HG03575 (cell line): ENCODE results near the gene PTGIS.

ENCODE experiments used
- ATAC-seq: cut with Tn5 transposase; IDR thresholded peaks from one replicate; pipeline ENCODE4 v1.9.1; 2021; ENCODE audit not compliant: unreplicated experiment, insufficient number of reproducible peaks, low FRiP score; ENCODE audit errors: extremely low read depth

PTGIS gene

DNA sequence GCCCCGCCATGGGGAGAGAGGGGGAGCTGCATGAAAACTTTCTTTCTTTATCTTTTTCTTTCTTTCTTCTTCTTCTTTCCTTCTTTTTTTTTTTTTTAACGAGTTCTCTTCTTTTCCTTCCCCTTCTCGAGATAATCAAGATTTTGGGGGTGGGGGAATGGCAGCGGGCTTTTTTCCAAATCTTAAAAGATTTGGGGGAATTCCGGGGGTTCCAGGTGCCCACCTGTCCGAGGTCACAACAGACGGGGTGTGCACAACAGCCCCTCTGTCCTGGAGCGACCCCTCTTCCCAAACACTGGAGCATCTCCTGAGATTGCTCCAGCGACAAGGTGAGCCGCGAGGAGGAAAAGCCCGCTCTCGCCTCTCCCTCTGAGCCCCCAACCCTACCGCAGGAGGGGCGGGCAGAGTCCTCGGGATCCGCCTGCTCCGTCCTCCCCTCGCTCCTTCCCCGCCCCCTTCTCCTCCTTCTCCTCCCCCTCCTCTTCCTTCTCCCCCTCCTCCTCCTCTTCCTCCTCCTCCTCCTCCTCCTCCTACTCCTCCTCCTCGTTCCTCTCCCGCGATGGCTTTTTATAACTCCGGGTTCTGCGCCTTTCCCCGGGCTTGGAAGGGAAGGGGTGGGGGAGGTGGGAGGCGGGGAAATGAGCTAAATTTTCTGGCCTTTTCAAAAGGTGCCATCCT, 84.8 kb downstream of the PTGIS start:
- no peak for ATAC-seq

DNA sequence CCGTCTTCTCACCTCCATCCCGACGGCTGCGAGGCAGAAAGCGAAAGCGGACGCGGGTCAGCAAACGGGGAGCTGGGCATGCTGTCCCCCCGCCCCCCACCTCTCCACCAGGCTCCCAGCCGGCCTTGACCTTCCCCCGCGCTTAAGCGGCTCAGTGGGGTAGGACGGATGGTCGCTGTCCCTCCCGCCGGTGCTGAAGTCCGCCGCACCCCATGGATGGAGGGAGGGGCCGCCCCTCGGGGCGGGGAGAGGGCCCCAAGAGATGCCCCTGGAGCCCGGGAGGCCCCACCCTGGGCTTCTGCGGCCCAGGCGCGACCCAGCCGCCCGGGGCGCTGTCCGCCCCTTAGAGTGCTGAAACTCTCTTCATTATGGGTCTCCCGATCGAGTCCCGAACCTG, 85.3 kb downstream of the PTGIS start, which contains the start of gene KCNB1:
Gene KCNB1 (minus strand): TSS at position 48 of the 397 bp plus-strand sequence. CDS start 188 bp downstream, outside the sequence.
- no peak for ATAC-seq

DNA sequence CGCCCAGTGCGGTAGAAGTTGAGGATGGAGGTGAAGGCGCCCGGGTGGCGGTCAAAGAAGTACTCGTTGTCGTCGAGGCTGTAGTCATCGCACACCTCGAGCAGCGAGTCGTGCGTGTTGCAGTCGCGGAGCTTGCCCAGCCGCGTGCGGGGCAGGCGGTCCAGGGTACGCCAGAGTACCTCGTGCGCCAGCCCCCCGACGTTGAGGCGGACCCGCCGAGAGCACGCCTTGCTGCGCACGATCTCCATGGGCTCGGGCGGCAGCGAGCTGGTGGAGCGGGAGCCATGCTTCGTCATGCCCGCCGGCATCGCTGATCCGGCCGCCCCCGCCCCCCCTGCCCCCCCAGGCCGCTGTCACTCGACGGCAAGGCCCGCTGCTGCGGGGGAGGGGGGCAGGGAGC, 85.8 kb downstream of the PTGIS start:
- ATAC-seq, result no peak

DNA sequence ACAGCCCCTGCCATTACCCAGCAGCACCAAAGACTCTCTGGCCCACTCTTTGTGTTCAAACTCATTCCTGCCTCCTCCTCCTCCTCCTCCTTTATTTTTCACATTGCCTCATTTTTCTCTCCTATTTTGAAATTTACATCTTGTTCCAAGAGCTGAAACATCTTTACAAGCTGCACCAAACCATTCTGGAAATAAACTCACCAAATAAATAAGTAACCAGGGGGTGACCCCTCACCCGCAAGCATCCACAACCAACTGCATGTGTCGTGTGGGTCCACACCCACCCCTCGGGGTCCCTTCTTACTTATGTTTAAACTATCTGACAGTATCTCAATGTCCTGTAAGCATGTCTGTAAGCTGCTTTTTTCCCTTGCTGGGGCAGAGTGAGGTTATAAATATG, 86.8 kb downstream of the PTGIS start:
- no peak for ATAC-seq

DNA sequence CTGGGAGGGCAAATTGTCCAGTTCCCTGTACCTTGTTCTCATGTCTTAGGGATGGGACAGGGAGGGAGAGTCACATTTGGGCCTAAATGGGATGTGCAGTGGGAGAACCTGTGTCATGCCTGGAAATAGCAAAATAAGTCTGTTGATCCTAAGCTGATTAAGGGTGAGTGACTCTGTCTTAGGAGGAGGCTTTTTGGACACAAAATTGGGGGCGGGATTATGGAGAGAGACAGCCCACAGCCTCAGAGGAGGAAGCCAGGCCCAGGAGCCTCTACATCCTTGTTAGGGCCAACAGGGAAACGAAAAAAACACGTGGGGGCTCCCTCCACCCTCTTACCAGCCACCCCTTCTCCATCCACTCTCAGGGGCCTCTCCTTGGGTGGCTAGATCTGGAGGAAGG, 87.7 kb downstream of the PTGIS start:
- no peak for ATAC-seq

DNA sequence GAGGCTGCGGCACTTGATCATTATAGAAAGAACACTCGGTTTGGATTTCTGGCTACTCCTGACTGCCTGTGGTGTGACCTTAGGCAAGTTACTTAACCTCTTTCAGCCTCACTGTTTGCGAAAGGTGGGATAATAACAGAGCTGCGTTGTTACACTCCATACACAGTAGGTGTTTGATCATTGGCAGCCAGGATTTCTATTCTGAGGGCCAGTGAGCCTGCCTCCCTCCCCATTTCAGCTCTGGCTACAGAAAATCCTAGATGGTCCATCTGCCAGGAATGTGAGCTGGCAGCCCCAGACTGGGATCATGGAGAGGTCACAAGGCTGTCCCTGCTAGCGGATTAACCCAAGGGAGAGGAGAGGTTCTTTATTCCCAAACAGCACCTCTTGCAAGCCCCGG, 88.2 kb downstream of the PTGIS start:
- ATAC-seq, result no peak

DNA sequence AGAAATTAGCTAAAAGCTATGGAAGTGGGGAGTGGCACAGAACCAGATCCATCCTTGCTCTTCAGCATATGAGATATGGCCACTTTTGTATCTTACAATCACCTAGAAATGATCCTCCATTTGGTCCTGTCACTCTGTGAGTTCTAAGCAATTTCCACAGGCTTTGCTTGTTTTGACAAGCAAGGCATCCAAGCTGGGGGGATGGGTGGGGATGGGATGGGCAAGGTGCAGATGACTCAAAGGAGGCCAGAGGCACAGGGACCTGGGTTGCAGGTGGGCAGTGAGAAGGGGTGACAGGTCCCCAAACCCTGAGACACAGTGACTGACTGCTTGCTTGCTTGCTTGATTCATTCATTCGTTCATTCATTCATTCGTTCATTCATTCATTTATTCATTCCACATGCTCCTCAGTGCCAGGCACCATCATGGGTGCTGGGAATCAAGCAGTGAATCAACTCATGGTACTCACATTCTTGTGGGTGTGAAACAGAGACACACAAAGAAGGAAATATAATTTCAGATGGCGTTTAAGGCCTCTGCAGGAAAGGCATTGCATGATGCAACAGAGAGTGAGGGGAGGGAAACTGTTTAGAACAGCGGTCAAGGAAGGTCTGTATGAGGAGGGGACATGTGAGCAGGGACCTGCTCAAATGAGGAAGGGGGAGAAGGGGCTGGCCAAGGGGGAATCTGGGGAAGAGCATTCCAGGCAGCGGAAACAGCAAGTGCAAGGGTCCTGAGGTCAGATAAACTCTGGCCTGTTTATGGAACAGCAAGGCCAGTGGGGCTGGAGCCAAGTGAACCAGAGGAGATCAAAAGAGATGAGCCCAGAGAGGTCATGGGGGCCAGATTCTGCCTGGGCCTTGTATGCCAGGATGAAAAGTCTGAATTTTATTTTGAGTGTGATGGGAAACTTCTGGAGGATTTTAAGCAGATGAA, 88.9 kb downstream of the PTGIS start:
- ATAC-seq, result no peak

DNA sequence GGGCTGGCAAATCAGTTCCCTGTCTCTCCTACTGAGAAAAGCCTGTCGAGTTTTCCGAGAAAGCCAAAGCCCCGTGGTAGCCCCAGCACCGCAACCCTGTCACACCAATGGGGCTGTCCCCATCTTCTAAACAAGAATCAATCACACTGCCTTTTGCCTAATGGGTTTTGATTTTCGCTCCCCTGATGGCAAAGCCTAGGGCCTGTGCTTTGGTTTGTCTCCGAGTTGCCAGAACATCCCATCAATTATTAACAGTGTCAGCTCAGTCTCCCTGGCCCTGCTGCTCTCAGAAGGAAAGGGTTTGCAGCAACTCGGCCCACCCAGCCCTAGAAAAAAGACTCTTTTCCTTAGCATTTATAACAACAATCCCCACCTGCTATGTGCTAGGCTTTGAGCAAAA, 89.7 kb downstream of the PTGIS start:
- no peak for ATAC-seq

DNA sequence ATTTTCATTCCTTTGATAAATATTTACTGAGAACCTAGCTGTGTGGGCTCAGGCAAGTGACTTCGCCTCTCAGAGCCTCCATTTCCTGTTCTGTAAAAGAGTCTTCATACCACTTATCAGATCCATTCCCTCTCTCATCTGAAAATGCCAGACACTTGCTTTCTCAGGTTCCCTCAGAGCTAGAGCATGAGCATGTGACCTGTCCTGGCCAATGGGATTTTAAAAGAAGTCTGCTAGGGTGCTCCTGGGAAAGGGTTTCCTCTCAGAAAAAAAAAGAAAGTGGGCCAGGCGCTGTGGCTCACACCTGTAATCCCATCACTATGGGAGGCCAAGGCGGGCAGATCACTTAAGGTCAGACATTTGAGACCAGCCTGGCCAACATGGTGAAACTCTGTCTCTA, 90.7 kb downstream of the PTGIS start:
- ATAC-seq, result no peak

DNA sequence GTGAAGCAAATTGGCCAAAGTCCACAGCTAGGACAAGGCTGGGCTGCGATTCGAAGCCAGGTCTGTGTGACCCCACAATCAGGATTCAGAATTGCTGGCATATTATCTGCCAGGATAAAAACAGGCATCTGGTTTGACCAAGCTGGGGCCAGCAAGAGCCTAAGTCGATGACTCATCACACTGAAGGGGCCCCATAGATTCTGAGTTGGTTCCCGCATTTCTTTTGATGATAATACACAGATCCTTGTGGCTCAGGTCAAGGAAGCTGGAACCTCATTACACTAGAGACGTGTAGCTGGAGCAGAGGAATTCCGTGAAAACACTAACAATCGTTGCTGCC, 92.0 kb downstream of the PTGIS start:
- no peak for ATAC-seq

DNA sequence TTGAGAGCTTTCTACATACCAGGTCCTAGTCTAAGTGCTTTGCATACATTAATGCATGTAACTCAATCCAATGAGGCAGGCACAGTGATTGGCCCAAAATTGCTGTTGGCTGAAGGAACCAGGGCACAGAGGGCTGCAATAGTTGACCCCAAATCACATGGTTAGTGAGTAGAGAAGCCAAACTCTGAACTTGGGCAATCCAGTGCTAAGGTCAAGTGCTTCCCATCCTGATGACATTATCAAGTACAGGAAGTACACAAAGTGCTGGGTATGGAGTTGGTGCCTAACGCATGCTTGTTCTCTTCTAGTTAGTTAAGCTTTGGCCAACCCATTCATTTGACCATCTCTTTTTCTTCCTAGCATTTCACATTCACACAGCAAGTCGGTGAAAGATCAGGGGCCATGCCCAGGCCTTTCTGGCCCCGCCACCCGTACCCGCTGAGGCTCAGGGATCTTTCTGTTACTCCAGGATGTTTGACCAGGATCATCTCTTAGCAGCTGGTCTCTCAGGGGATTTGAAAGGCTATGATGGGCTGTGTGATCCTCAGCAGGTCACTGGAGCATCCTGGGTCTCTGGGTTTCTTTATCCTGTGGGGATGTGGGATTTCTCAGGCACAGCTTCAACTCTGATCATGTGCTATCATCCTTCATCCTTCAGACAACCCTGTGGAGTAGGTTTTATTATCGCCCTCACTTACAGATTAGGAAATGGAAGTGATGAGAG, 92.5 kb downstream of the PTGIS start:
- ATAC-seq, result no peak

DNA sequence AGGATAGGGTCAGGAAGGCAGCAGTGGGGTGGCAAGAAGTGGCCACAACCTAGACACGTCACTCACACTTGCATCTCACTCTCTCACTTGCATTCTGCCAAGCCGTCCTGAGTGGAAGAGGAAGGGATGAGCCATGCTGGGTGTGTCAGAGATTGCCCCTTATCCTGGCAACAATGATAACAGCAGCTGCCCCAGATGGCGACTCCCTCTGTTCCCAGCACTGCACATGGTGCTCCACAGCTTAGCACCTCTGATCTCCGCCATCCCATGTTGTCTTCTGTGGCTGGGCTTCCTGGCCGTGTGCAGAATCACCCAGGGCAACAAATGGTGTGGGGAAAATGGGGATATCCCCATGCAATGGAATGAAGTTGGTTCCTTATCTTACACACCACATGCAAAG, 96.5 kb downstream of the PTGIS start:
- no peak for ATAC-seq

DNA sequence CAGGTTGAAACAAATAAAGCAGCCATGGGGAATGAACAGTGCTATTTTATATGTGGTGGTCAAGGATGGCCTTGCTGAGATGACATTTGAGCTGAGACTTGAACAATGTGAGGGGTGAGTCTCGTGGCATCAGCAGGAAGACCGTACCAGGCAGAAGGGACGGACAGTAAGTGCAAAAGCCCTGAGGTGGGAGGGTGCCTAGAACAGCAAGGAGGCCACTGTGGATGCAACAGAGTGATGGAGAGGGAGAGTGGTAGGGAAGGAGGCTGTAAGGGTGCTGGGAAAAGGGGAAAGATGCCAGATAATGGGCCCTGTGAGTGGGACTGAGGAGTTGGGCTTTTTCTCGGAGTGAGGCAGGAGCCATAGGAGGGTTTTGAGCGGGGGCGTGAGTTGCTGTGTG, 97.0 kb downstream of the PTGIS start:
- ATAC-seq, result no peak

DNA sequence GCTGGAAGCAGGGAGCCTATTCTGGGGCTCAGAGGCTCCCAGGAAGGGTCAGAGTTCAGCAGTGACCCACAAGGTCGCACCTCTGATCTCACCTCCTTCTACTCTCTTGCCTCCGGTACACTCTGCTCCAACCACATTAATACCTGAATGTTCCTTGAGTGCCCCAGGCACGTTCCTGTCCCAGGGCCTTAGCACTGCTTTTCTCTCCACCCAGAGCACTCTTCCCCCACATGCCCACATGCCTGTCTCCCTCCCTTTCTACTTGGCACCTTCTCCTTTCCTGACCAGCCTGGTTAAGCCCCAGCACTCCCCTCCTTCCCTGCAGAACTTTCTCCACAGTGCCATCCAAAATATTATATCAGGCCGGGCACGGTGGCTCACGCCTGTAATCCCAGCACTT, 98.9 kb downstream of the PTGIS start:
- ATAC-seq, result no peak

DNA sequence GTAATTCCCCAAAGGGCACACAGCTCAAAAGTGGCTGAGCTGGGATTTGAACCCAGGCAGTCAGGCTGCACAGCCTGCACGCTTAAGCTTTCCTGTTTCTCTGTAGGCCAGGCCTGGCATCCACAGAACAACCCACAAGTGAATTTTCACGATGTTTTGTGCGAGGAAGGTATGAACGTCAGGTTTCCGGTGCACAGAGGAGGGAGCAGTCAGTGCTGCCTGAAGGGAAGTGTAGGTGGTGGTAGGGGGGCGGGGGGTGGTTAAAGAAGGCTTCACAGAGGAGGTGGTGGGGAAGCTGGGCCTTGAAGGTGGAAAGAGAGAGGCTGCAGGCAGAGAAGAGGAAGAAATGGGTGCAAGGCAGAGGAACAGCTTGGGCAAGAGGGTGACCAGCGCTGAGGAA, 99.5 kb downstream of the PTGIS start:
- no peak for ATAC-seq

DNA sequence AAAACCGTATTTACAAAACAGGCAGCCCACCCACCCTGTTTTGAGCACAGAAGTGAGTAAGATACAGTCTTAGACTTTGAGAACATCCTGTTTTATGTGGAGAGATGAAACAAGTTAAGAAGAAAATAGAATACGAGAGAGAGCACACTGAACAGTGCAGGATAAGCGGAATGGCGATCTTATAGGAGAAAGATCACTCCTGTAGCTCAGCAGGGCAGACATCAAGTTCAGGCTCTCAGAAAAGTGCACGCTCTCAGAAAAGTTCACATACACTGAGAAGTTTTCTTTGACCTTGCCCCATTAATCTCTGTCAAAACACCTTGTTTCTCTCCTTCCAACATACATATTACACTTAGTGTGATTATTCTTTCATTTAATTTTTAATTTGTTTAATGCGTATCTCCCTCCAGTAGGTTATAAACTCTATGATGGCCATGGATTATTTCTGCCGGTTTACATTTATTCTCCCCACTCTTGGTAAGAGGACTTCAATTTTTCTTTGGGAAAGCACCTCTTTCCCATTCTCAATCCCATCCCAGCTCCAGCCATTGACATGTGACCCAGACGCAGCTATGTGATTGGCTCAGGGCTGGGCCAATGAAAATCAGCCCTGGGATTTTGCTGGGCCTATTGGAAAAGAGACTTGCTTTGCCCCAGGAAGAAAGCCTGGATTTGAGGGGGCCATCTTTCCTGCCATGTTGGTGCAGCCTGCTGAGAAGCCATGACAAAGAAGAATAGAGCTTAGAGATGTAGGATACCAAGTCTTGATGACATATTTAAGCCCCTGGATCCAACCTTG, 101.6 kb downstream of the PTGIS start:
- ATAC-seq, result no peak

DNA sequence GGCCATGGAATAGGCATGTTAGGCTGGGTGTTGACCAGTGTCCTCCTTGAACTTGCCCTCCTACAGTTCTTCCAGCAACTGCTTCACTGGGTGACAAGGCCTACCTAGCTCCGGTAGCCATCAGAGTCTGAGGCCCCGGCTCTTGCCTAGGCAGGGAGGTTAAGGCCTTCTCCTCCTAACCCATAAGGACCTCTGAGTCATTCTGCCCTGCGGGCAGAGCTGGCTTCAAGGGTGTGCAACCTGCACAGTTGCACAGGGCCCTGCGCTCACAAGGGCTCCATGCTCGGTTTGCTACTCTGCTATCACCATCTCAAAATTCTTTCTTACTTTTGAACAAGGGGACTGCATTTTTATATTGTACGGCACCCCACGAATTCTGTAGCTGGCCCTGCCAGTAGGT, 103.4 kb downstream of the PTGIS start:
- no peak for ATAC-seq

DNA sequence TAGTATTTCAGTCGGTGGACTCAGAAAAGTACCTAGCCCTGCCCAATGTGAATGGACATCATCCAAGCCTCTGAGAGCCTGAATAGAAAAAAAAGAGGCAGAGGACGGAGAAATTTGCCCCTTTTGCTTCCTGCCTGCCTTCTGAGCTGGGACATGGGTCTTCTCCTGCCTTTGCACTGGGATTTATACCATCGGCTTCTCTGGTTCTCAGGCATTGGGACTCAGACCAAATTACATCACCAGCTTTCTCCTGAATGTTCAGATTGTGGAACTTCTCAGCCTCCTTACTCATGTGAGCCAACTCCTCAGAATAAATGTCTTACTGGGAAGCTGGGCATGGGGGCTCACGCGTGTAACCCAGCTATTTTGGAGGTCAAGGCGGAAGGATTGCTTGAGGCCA, 105.3 kb downstream of the PTGIS start:
- ATAC-seq, result no peak
